ENCODE measurements around the gene ERC2.

ERC2 gene

GRCh38 chr3:55494976-55495375 lies 973.3 kb downstream of the ERC2 start:
- no peak overlapping the region for H3K4me3 ChIP-seq (ENCODE audit: low read depth, low read length)

GRCh38 chr3:55492976-55493375 lies 975.3 kb downstream of the ERC2 start:
- TF ChIP-seq CTCF (IDR thresholded peaks at IDR 0.05; ENCODE audit: low read depth, low read length), result no peak
- no peak overlapping the region for H3K4me3 ChIP-seq (ENCODE audit: low read depth, low read length)

More at GRCh38 chr3:55494976-55495375, 973.3 kb downstream of the ERC2 start:
- no peak for TF ChIP-seq CTCF (IDR thresholded peaks at IDR 0.05; ENCODE audit: low read depth, low read length)

GRCh38 chr3:55491296-55491816 lies 976.9 kb downstream of the ERC2 start:
- H3K4me3 ChIP-seq (ENCODE audit: low read depth, low read length), result no peak overlapping the region
- no peak for TF ChIP-seq CTCF (IDR thresholded peaks at IDR 0.05; ENCODE audit: low read depth, low read length)

GRCh38 chr3:55490276-55490913 lies 977.9 kb downstream of the ERC2 start:
- no peak overlapping the region for H3K4me3 ChIP-seq (ENCODE audit: low read depth, low read length)
- no peak for TF ChIP-seq CTCF (IDR thresholded peaks at IDR 0.05; ENCODE audit: low read depth, low read length)

- no peak for TF ChIP-seq CTCF (IDR thresholded peaks at IDR 0.05; ENCODE audit: low read depth, low read length)
- H3K4me3 ChIP-seq (ENCODE audit: low read depth, low read length), result no peak overlapping the region
Observed at GRCh38 chr3:55489798-55490132, 978.5 kb downstream of the ERC2 start.

- no peak for TF ChIP-seq CTCF (IDR thresholded peaks at IDR 0.05; ENCODE audit: low read depth, low read length)
- H3K4me3 ChIP-seq (ENCODE audit: low read depth, low read length), result peak overlapping the region; percentile 90
Observed at GRCh38 chr3:55488398-55489055, 979.7 kb downstream of the ERC2 start.

Measured in WI38 (cell line).